HL-60 (cell line): Measurements from ENCODE around the gene FBXO40.

Source experiments
- POLR2AphosphoS5 ChIP-seq: IDR thresholded peaks from 2 replicates; pipeline ENCODE4 v1.6.1; 2012; ENCODE audit warnings: low read depth
- TF ChIP-seq, protein P1 (sequence below): IDR thresholded peaks from one replicate; pipeline ENCODE4 v1.5.1; 2011; ENCODE audit warnings: low read length, control low read depth, inconsistent platforms; ENCODE audit not compliant: insufficient read depth

DNA sequence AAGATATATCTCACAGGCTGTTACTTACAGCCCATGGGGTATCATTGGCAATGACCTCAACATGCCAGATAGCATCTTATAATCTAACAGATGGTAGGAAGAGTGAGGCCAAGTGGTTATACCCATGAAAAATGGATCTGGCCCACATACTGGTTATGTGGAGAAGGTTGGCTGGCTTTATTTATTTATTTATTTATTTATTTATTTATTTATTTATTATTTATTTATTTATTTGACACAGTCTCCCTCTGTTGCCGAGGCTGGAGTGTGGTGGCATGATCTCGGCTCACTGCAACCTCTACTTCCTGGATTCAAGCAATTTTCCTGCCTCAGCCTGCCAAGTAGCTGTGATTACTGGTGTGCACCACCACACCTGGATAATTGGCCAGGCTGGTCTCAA lies 11.6 kb downstream of the FBXO40 start:
- TF ChIP-seq, protein P1, sequence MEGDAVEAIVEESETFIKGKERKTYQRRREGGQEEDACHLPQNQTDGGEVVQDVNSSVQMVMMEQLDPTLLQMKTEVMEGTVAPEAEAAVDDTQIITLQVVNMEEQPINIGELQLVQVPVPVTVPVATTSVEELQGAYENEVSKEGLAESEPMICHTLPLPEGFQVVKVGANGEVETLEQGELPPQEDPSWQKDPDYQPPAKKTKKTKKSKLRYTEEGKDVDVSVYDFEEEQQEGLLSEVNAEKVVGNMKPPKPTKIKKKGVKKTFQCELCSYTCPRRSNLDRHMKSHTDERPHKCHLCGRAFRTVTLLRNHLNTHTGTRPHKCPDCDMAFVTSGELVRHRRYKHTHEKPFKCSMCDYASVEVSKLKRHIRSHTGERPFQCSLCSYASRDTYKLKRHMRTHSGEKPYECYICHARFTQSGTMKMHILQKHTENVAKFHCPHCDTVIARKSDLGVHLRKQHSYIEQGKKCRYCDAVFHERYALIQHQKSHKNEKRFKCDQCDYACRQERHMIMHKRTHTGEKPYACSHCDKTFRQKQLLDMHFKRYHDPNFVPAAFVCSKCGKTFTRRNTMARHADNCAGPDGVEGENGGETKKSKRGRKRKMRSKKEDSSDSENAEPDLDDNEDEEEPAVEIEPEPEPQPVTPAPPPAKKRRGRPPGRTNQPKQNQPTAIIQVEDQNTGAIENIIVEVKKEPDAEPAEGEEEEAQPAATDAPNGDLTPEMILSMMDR = no peak
- TF ChIP-seq POLR2AphosphoS5 = no peak
